HL-60/S4 treated with phorbol 12-myristate 13-acetate at 8.2 ng/mL for 4 days and 3 days (cell line): ENCODE data around the gene HM13.
"Not testable (repeated sequence)": the region's sequence is repeated elsewhere in the genome, so short reads cannot be mapped to it uniquely, and the experiment has no call there.

Source experiments
- in situ Hi-C: fragments of 300-500 bp; cut with MboI; formaldehyde crosslinking; loops from 2 replicates; pipeline ENCODE4 v1.15.0; 2022; ENCODE audit warnings: low sequenced_read_pairs

The HM13 gene

GRCh38 chr20:31497838-31498540 lies 16.3 kb upstream of the HM13 start:
- in situ Hi-C loops = no loop called here

- in situ Hi-C loops = no loop called here
Measured at GRCh38 chr20:31500527-31500926, 13.7 kb upstream of the HM13 start.

- in situ Hi-C loops = not testable (repeated sequence)
Measured at GRCh38 chr20:31502884-31503673, 11.2 kb upstream of the HM13 start.

GRCh38 chr20:31505903-31506302 lies 8.3 kb upstream of the HM13 start:
- in situ Hi-C loops = no loop called here

- in situ Hi-C loops = no loop called here
Measured at GRCh38 chr20:31508517-31509244, 5.6 kb upstream of the HM13 start.

GRCh38 chr20:31515072-31515774 lies 981 bp downstream of the HM13 start:
- in situ Hi-C loops = no loop called here

GRCh38 chr20:31515775-31516107 lies 1.5 kb downstream of the HM13 start:
- in situ Hi-C loops = no loop called here

- in situ Hi-C loops = no loop called here
Measured at GRCh38 chr20:31516166-31516565, 1.9 kb downstream of the HM13 start.

GRCh38 chr20:31516651-31517050 lies 2.4 kb downstream of the HM13 start:
- in situ Hi-C loops = no loop called here

DNA sequence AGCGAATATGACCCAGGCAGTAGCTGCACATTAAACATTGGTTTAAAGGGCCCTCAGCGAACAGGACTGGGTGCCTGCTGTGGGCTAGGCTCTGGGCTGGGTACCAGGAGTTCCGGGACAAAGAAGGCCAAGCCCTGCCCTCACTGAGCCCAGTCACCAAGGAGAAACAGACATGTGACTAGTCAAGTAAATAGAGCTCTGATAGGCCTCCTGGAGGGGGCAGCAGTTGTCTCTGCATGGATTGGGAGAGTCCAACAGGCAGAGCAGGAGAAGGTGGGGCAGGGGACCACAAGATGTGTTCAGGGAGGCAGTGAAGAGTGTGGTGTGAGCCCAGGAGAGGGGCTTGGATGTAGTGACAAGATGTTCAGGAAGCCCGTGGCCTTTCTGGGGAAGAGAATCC lies 3.1 kb downstream of the HM13 start:
- in situ Hi-C loops = no loop called here

DNA sequence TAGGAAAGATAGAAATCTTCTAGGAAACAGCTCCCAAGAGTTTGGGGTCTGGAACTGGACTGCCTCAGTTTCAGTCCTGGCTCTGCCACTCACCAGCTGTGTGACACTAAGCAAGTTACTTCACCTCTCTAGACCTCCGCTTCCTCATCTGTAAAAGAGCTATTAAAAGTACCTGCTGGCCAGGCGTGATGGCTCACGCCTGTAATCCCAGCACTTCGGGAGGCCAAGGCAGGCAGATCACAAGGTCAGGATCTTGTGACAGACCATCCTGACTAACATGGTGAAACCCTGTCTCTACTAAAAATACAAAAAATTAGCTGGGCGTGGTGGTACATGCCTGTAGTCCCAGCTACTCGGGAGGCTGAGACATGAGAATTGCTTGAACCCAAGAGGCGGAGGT lies 7.0 kb downstream of the HM13 start:
- in situ Hi-C loops = not testable (repeated sequence)

- in situ Hi-C loops = no loop called here
Measured at GRCh38 chr20:31522731-31523130, 8.5 kb downstream of the HM13 start.

DNA sequence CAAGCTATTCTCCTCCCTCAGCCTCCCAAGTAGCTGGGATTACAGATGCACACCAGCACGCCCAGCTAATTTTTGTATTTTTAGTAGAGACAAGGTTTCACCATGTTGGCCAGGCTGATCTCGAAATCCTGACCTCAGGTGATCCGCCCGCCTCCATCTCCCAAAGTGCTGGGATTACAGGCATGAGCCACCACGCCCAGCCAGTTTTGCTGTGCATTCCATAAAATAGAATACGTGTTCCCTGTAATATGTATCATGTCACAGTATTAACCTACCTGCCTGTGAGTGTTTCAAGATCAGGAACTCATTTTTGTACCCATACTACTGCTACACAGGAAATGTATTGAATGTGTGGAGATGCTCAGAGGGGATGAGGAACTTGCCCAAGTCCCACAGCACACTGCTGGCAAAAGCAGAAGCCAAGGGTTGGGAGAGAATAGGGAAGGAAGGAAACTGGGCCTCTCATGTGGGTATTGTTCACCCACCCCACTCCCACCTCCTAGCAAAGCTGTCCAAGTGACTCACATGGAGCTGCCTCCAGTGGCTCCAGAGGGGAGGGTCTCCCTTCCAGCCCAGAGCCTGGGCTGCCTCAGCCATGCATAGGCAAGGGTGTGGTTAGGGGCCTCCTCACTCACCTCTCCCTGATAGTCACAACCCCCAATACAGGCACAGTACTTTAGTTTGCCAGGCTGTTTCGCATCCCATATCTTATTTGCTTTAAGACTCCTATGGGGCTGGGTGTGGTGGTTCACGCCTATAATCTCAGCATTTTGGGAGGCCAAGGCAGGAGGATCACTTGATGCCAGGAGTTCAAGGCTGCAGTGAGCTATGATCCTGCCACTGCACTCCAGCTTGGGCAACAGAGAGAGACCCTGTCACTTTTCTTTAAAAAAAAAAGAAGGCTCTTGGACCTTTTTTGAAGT lies 9.4 kb downstream of the HM13 start:
- in situ Hi-C loops = no loop called here

DNA sequence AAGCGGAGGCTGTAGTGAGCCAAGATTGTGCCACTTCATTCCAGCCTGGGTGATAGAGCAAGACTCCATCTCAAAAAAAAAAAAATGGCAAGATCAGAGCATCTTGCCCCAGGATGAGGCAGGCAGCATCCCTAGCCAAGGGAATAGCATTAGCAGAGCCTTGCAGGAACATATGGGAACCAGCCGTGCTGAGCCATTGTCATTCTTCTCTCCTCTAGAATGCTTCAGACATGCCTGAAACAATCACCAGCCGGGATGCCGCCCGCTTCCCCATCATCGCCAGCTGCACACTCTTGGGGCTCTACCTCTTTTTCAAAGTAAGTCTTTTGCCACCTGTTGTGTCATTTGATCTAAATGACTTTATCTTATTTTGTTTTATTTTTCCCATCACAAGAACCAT lies 13.0 kb downstream of the HM13 start:
- in situ Hi-C loops = no loop called here

- in situ Hi-C loops = no loop called here
Measured at GRCh38 chr20:31535298-31535697, 21.1 kb downstream of the HM13 start.

DNA sequence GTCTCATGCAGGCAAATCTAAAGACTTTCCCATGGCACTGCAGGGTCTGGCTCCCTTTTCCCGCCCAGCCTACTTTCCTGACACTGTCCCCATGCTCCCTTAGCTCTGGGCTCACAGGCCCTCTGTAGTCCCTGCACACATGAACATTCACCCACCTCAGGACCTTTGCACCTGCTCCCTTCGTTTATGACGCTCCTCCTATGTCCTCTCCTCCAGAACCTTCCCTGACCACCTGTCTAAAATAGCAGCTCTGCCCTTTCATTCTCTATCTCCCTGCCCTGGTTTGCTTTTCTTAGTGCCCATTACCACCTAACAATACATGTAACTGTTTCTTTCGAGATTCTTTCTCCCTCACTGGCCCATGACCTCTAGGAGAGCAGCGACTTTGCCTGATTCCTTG lies 22.3 kb downstream of the HM13 start:
- in situ Hi-C loops = no loop called here

DNA sequence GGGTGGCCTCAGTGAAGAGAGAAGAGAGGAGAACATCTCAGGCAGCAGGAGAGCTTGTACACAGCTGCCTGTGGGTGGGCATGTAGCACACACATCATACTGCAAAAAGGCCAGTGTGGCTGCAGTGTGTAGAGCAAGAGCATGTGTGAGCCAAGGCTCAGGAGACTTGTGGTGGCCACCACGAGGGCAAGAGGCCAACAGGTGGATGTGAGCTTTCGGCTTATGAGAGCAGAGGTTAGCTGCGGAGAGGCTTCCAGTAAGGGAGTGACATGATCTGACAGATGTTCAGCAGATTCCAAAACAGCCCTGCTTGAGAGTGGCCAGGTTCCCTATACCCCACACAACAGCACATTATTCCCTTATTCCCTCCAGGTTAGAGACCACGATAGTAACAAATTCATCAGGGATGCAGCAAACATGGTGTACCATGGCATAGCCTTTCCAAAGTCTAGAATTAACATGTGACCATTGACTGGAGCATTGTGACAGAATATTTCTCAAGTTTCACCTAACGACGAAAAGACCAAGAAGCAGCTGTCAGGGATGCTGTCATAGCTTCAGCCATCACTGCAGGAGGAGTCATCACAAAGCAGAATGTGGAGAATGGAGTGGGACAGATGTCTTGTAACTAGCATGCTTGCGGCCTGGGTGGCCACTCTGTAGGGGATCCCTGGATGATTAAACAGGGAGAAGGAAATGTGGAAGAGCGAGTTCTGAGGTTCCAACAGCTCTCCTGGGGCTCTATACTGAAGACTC lies 23.1 kb downstream of the HM13 start:
- in situ Hi-C loops = no loop called here

GRCh38 chr20:31537890-31538289 lies 23.6 kb downstream of the HM13 start:
- in situ Hi-C loops = no loop called here

GRCh38 chr20:31538326-31538725 lies 24.1 kb downstream of the HM13 start:
- in situ Hi-C loops = no loop called here

DNA sequence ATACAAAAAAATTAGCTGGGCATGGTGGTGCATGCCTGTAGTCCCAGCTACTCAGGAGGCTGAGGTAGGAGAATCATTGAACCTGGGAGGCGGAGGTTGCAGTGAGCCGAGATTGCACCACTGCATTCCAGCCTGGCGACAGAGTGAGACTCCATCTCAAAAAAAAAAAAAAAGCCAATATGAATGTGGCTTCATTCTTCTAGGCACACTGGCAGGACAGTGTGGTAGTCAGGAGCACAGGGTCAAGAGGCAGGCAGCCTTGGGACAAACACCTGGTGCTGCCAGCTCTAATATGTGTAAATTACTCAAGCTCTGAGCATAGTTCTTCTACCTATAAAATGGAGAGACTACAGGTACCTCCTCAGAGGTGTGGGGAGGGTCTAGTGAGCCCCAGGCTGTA lies 25.4 kb downstream of the HM13 start:
- in situ Hi-C loops = not testable (repeated sequence)
